Measurements from ENCODE around the gene TSPEAR.

Gene TSPEAR

DNA sequence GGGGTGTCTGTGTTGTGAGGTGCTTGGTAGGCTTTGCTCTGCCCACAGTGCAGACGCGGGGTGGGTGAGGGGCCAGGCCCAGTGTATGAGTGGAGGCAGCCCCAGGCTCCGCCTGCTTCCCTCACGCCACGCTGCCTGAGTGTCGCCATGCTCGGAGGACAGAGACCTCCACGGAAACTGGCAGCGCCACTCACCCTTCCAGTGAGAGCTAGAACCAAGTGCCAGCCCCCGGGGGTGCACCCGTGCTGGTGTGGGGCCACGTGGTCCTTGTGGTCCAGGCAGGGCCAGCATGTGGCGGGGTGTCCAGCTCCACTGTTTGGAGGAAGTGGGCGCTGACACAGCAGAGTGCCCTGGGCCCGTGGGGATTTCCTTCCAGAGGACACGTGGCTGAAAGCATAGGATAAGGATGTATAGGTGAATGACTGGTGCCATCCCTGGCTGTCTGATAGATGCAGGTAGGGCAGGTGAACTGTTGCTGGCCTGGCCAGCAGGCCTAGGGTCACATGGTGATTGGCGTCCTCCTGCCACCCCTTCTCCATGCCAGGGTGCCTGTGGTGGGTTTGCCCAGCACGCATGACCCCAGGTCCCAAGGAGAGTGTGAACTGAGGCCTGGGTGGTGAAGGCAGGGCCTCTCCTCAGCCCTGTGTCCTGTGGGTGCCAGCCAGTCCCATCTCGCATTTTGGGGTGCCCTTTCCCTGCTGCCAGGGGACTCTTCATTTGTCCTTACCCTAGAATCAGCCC is 252.2 kb downstream of the TSPEAR start:
- DNase-seq (ENCODE audit: extremely low read depth in 1 of 2, low read depth in 1 of 2) = no peak

DNA sequence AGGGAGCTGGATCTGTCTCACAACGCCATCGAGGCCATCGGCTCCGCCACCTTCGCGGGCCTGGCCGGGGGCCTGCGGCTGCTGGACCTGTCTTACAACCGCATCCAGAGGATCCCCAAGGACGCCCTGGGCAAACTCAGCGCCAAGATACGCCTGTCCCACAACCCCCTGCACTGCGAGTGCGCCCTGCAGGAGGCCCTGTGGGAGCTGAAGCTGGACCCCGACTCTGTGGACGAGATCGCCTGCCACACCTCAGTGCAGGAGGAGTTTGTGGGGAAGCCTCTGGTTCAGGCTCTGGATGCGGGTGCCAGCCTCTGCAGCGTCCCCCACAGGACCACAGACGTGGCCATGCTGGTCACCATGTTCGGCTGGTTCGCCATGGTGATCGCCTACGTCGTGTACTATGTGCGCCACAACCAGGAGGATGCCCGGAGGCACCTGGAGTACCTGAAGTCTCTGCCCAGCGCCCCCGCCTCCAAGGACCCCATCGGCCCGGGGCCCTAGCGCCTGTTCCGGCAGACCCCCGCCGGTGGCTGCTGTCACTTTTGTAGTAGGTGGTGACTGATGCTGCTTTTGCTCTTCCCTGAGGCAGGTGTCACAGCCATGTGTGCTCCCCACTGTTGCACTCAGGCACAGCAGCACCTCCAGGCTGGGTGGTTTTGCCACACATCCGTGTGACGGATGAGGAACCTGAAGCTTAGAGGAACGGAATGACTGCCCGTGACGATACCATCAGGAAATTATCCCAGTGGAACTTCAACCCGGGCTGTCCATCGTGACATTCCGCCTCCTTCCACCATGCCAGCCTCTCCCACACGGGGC is 254.2 kb downstream of the TSPEAR start:
- DNase-seq (ENCODE audit: extremely low read depth in 1 of 2, low read depth in 1 of 2) = no peak

DNA sequence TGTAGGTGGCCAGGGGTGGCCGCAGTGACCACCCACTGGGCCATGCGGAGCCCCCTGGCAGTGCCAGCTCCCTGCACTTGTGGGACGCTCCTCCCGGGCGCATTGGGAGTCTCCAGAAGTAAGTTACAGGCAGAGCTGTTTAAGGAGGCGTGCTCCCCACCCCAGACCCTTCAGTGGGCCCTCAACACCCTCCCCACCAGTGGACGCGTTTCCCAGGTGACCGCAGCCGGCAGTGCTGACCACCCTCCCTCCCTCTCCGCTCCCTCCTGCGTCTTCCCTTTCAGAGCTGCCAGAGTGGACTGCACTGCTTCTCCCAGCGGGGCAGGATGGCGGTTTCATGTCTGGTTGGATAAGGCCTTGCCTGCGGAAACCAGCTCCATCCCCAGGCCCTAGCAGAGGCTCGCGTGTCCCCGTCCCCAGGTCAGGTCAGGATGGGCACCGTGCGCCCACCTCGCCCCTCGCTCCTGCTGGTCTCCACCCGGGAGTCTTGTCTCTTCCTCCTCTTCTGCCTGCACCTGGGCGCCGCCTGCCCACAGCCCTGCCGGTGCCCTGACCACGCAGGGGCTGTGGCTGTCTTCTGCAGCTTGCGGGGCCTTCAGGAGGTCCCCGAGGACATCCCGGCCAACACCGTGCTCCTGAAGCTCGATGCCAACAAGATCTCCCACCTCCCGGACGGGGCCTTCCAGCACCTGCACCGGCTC is 255.0 kb downstream of the TSPEAR start:
- DNase-seq (ENCODE audit: extremely low read depth in 1 of 2, low read depth in 1 of 2) = no peak

DNA sequence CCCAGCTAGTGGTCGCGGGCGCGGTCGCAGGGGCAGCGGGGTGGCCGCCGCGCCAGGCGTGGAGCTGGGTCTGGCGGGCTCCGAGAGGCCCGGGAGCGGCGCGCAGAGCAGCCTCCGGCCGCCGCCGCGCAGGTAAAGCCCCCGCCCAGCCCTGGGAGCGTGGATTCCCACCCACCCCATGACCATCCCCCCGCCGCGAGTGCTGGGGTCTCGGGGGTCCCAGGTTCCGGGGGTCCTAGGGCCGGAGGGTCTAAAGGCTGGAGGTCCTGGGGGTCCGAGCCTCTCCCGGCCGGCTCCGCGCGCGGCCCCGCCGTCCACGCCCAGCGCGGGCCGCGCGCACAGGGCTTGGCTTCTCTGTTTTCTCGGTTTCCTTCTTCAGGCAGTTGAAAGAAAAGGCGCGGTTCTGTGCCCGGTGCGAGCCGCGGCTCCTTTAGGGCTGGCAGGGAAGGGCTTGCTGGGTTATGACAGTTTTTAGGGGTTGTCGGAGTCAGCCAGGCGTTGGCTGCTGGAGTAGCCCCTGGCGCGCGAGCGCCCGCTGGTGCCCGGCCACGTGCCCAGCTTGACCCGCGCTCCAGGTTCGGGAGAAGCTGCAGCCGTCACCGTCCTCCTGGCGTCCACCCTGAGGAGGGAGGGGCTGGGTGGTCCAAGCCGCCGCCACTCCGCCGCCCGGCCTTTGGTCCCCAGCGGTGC is 255.7 kb downstream of the TSPEAR start:
- DNase-seq (ENCODE audit: extremely low read depth in 1 of 2, low read depth in 1 of 2) = peak in 1 of 2 donors; percentile 10

DNA sequence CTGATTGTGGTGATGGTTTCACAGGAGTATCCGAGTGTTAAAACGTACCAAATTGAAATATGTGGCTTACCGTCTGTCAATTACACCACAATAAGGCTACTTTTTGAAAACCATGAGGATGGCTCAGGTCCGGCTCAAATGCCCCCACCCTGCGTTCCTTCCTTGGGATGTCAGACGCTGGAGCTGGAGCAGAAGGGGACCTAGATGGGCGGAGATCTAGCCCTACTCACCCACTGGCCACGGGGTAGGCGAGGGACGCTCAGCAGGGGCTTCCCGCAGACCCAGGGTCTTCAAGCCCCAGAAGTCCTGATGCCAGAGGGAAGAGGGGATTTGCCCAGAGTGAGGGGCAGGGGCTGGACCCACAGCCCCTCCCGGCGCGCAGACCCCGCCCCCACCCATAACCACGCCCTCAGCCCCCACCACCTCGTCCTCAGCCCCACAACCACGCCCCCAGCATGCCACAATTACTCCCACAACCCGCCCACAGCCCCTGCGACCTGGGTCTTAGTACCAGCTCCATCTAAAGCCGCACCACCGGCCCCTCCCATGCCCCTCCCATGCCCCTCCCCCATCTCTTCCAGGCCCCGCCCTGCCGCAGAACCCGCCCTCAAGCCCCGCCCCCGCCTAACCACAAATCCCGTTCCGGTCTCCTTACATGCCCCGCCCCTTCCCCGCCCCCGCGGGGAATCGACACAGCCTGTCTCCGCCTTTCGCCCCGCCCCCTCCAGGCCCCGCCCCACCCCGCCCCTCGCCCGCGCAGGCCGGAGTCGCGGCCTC is 256.4 kb downstream of the TSPEAR start, which contains the start of gene LRRC3:
Gene LRRC3, plus strand, starts transcription at position 764 of the 777 bp plus-strand sequence. CDS start 1,135 bp downstream, outside the sequence.
- peak; percentile 41 to 72 for DNase-seq (ENCODE audit: extremely low read depth in 1 of 2, low read depth in 1 of 2)

DNA sequence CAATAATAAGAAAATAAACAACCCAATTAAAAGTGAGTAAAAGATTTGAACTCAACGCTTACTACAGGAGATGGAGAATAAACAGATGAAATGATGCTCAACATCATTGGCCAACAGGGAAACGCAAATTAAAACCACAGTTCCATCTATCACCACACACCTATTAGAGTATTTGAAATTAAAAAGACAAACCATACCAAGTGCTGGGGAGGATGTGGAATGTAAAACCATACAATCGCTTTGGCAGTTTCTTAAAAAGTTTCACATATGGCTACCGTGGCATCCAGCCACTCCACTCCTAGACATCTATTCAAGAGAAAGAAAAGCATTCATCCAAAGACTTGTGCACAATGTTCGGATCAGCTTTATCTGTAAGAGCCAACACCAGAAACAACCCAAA is 257.3 kb downstream of the TSPEAR start:
- DNase-seq (ENCODE audit: extremely low read depth in 1 of 2, low read depth in 1 of 2) = no peak

DNA sequence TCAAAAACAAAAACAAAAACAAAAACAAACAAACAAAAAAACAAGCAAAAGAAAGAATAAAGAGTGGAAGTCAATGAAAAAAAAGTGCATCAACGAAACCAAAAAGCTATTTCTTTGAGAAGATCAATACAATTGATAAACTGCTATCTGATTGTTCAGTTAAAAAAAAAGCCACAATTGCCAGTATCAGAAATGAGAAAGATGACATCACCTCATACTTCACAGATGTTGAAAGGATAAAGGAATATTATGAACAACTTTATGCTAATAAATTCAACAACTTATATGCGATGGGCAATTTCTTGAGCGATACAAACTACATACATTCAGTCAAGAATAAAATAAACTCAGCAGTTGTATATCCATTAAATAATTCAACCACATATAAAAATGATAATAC is 258.3 kb downstream of the TSPEAR start:
- no peak for DNase-seq (ENCODE audit: extremely low read depth in 1 of 2, low read depth in 1 of 2)

DNA sequence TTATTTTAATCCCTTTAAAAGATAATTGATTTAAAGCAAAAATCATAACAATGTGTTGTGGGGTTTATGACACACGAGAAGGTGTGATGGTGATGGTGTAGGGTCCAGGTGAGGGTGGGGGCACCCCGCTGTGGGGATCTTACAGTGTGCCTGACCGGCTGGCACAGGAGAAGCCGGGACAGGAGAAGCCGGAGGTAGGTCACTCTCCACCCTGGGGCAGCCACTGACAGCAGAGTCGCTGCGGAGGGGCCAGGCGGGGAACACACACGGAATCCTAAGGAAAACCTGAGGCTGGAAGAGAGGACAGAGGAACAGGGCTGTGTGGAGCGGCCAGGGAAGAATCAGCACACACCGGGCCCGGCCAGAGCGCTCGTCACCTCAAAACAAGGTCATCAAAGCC is 260.4 kb downstream of the TSPEAR start:
- no peak for DNase-seq (ENCODE audit: extremely low read depth in 1 of 2, low read depth in 1 of 2)

DNA sequence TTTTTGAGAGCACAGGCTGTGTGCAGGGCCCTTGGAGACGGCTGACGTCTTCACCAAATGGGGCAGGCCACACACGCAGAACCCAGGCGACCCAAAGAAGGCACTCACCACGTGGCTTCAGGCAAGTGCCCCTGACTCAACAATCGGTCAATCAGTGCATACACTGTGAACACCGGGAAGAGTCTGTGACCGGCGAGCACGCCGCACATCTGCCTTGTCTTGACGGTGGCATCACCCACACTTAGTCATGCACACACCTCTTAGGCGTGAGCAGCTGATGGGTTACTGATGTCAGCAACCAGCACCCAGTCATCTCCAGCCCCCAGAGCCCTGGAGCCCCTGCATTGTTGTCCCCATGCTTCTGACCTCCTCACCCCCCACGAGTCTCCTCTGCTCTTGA is 261.0 kb downstream of the TSPEAR start:
- no peak for DNase-seq (ENCODE audit: extremely low read depth in 1 of 2, low read depth in 1 of 2)

DNA sequence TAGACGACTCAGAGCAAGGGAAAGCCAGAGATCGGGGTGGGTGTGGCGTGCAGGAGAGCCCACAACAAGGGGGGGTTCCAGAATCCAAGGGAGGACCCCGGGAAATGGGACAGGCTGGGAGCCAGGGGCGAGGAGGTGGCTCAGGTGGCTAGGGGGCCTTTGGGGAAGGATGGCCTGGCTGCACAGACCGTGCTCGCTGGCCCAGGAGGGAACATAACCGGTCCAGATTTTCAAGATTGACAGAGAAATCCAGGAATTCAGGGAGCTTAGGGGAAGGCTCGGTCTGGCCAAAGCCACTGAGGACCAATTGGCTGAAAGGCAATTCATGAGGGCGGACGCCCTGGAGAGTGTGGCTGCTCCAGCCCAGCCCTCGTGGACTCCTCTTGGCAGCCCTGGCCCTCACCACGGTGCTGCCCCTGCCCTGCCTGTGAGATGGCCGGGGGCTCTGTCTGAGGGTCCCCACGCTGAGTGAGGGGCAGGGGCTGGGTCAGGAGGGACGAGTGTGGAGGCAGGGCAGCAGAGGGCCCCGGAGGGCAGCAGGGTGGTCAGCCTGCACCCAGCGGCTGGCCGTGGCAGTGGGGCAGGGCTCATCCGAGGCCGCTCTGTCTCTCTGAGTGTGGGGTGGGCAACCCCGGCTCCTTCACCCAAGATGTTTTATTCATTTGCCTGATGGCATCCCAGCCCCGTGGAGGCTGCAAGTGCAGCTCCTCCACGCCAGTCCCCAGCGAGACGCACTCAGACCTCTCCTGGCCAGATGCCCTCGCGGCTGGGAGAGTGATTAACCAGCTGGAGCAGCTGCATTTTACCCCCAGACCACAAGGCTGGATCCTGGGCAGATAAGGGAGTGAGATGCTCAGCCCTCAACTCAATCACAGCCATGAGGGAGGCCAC is 261.7 kb downstream of the TSPEAR start:
- no peak for DNase-seq (ENCODE audit: extremely low read depth in 1 of 2, low read depth in 1 of 2)

DNA sequence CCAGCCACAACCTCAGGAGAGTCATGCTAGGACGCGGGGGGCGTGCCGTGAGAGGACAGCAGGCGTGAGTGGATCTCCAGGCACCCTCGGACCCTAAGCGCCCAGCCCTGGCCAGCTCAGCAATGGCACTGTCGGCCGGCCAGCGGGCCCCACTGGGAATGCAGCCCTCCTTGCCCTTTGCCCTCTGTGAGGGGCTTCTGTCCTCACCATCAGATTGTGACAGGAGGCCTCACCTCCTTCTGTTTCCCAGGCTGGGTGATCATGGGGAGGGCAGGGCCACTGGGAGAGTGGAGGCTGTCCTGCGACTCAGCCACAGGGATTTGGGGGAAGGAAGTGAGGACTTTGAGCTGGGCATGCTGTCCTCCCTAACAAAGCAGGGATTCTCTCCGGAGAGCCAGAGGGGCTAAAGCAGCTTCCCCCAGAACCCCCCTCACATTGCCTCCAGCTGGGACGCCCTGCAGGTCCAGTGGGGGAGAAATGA is 262.7 kb downstream of the TSPEAR start:
- no peak for DNase-seq (ENCODE audit: extremely low read depth in 1 of 2, low read depth in 1 of 2)
